Liver (tissue), 9 donors: ENCODE data around the gene ERBB4. TPM values are rescaled to one million over a fixed set of nuclear protein-coding genes. Genes with fewer than 3 reads are reported as not detected.

Source experiments
- DNase-seq: peaks from one replicate; pipeline ENCODE4 v3.0.0-alpha.2; 2017; ENCODE audit warnings: low spot score
- H3K27ac ChIP-seq, 2 donors: one replicate each; pipeline ENCODE4 v1.7.0; 2013; ENCODE audit warnings: inconsistent platforms in 2 of 2, low read length in 2 of 2, control low read depth in 1 of 2, low read depth in 1 of 2, mild to moderate bottlenecking in 1 of 2
- H3K27me3 ChIP-seq, 4 donors: one replicate each; pipeline versions ENCODE4 v1.6.1 to v1.7.0; 2013; ENCODE audit warnings: low read length in 3 of 4, inconsistent platforms in 1 of 4, mild to moderate bottlenecking in 1 of 4, moderate library complexity in 1 of 4; ENCODE audit not compliant: control insufficient read depth in 4 of 4, insufficient read depth in 4 of 4
- H3K36me3 ChIP-seq, 4 donors: one replicate each; pipeline versions ENCODE4 v1.6.1 to v1.7.0; 2013; ENCODE audit warnings: low read length in 3 of 4, mild to moderate bottlenecking in 3 of 4, low read depth in 1 of 4, moderate library complexity in 1 of 4; ENCODE audit not compliant: control insufficient read depth in 4 of 4, insufficient read depth in 3 of 4
- H3K4me1 ChIP-seq, 4 donors: one replicate each; pipeline versions ENCODE4 v1.6.1 to v1.7.0; 2013; ENCODE audit warnings: low read length in 3 of 4, mild to moderate bottlenecking in 3 of 4, moderate library complexity in 1 of 4; ENCODE audit not compliant: control insufficient read depth in 4 of 4, insufficient read depth in 4 of 4
- H3K4me3 ChIP-seq, 3 donors: one replicate each; pipeline versions ENCODE4 v1.6.1 to v1.7.0; 2013; ENCODE audit warnings: low read length in 3 of 3, control low read depth in 1 of 3, low read depth in 1 of 3, mild to moderate bottlenecking in 1 of 3
- H3K9ac ChIP-seq, 2 donors: one replicate each; pipeline ENCODE4 v1.7.0; 2013; ENCODE audit warnings: low read length in 2 of 2, mild to moderate bottlenecking in 2 of 2, moderate library complexity in 2 of 2, control low read depth in 1 of 2, low read depth in 1 of 2
- H3K9me3 ChIP-seq, 4 donors: one replicate each; pipeline versions ENCODE4 v1.6.1 to v1.7.0; 2013; ENCODE audit warnings: low read length in 3 of 4; ENCODE audit not compliant: control insufficient read depth in 4 of 4
- EGR1 ChIP-seq, 2 donors: IDR thresholded peaks; 2 replicates each; pipeline ENCODE4 v1.6.1; 2016 to 2018; ENCODE audit warnings: antibody characterized with exemption in 2 of 2, low read depth in 2 of 2
- FOXA1 ChIP-seq: IDR thresholded peaks from 2 replicates; pipeline ENCODE4 v1.6.1; 2016; ENCODE audit warnings: antibody characterized with exemption
- FOXA2 ChIP-seq: IDR thresholded peaks from 2 replicates; pipeline ENCODE4 v1.6.1; 2016; ENCODE audit warnings: antibody characterized with exemption
- GABPA ChIP-seq, 2 donors: IDR thresholded peaks in 1 of 2; conservative IDR thresholded peaks in 1 of 2; 2 replicates each; pipeline ENCODE4 v1.6.1; 2016; ENCODE audit warnings: antibody characterized with exemption in 2 of 2, mild to moderate bottlenecking in 1 of 2, moderate library complexity in 1 of 2
- HNF4A ChIP-seq, 2 donors: conservative IDR thresholded peaks; 2 replicates each; pipeline ENCODE4 v1.6.1; 2016; ENCODE audit warnings: antibody characterized with exemption in 2 of 2, mild to moderate bottlenecking in 2 of 2
- HNF4G ChIP-seq: IDR thresholded peaks from 2 replicates; pipeline ENCODE4 v1.6.1; 2016; ENCODE audit warnings: antibody characterized with exemption
- JUND ChIP-seq, 2 donors: IDR thresholded peaks; 2 replicates each; pipeline ENCODE4 v1.6.1; 2016; ENCODE audit warnings: antibody characterized with exemption in 2 of 2
- MAX ChIP-seq: IDR thresholded peaks from 2 replicates; pipeline ENCODE4 v1.6.1; 2016; ENCODE audit warnings: antibody characterized with exemption
- NR2F2 ChIP-seq: IDR thresholded peaks from 2 replicates; pipeline ENCODE4 v1.6.1; 2016; ENCODE audit warnings: antibody characterized with exemption
- RAD21 ChIP-seq, 2 donors: IDR thresholded peaks; 2 replicates each; pipeline ENCODE4 v1.6.1; 2016; ENCODE audit warnings: antibody characterized with exemption in 2 of 2, mild to moderate bottlenecking in 2 of 2
- RXRA ChIP-seq, 2 donors: IDR thresholded peaks; 2 replicates each; pipeline ENCODE4 v1.6.1; 2017 to 2018; ENCODE audit warnings: antibody characterized with exemption in 2 of 2, mild to moderate bottlenecking in 1 of 2
- SP1 ChIP-seq: IDR thresholded peaks from 2 replicates; pipeline ENCODE4 v1.6.1; 2018; ENCODE audit warnings: antibody characterized with exemption, mild to moderate bottlenecking
- TAF1 ChIP-seq: conservative IDR thresholded peaks from 2 replicates; pipeline ENCODE4 v1.6.1; 2016; ENCODE audit warnings: antibody characterized with exemption, mild to moderate bottlenecking
- YY1 ChIP-seq: IDR thresholded peaks from 2 replicates; pipeline ENCODE4 v1.6.1; 2016; ENCODE audit warnings: antibody characterized with exemption, mild to moderate bottlenecking
- ZBTB33 ChIP-seq: IDR thresholded peaks from 2 replicates; pipeline ENCODE4 v1.6.1; 2016; ENCODE audit warnings: antibody characterized with exemption
- WGBS: extraction: QIAGEN DNeasy Blood & Tissue Kit; methylation state at CpG from one replicate; pipeline ENCODE4 v1.1.7; 2013; 5-methylcytosine and 5-hydroxymethylcytosine counted together
- polyA plus RNA-seq, 2 donors: library from polyadenylated mRNA; stranded (reverse) in 1 of 2; unstranded in 1 of 2; fragments of 200-250 nt in 1 of 2; fragments of >200 nt in 1 of 2; fragmentation: Nextera tagmentation in 1 of 2; extraction: Ambion mirVana in 1 of 2; gene quantifications; one replicate each; pipeline versions ENCODE4 v1.2.1 to v1.2.3, GENCODE V29; 2013 to 2015
- total RNA-seq, 2 donors: library from RNA; depleted of rRNA; stranded (reverse); fragments of >200 nt; gene quantifications; one replicate each; pipeline ENCODE4 v1.2.3, GENCODE V29; 2014
- TF ChIP-seq, protein P1 (sequence below): IDR thresholded peaks from 2 replicates; pipeline ENCODE4 v1.6.1; 2016; ENCODE audit warnings: antibody characterized with exemption, mild to moderate bottlenecking
- TF ChIP-seq, protein P2 (sequence below): IDR thresholded peaks from 2 replicates; pipeline ENCODE4 v1.6.1; 2016; ENCODE audit warnings: antibody characterized with exemption
- TF ChIP-seq, protein P3 (sequence below): fragments of 150-350 bp; IDR thresholded peaks from 2 replicates; pipeline ENCODE4 v1.5.1; 2017; ENCODE audit warnings: improper control_type of control experiment, low read depth, low read length; ENCODE audit not compliant: missing input control
- donor health status: healthy.
- donor health status: healthy.
- donor health status: healthy.
- donor health status: healthy.
- donor health status: healthy.

Gene ERBB4
- total and polyA plus RNA-seq, 4 donors, result 0.03 to 0.42 TPM; not detected in 2

DNA sequence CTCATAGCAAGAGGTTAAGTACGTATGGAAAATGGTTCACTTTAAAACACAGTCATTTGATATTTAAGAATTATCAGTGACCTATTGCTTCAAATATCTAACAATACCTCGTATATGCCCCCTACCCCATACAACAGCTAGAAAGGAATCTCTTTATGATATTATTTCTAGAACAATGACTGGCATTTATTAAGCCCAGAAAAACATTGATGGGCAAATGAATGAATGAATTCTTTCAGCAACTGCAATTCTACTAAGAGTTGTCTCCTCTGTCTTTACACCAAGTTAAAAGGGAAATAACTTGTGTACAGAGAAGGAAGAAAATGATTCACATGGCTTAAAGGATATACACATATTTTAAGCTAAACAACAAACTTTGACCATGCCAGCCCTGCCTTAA is 384.7 kb downstream of the ERBB4 start:
- 68% methylated on average over 2 of the region's 2 CpGs for WGBS
- no peak for TF ChIP-seq NR2F2
- TF ChIP-seq HNF4G, result no peak
- TF ChIP-seq FOXA2, result no peak
- no peak for TF ChIP-seq GABPA (IDR thresholded peaks at IDR 0.05 in 1 of 2, conservative IDR thresholded peaks at IDR 0.05 in 1 of 2)
- no peak for TF ChIP-seq SP1
- no peak for TF ChIP-seq EGR1 (IDR thresholded peaks at IDR 0.05; ENCODE audit: low read depth in 2 of 2)
- TF ChIP-seq YY1, result no peak
- TF ChIP-seq FOXA1, result no peak
- TF ChIP-seq RXRA (IDR thresholded peaks at IDR 0.05), result no peak
- no peak for TF ChIP-seq TAF1
- TF ChIP-seq JUND (IDR thresholded peaks at IDR 0.05), result no peak
- TF ChIP-seq, protein P1, sequence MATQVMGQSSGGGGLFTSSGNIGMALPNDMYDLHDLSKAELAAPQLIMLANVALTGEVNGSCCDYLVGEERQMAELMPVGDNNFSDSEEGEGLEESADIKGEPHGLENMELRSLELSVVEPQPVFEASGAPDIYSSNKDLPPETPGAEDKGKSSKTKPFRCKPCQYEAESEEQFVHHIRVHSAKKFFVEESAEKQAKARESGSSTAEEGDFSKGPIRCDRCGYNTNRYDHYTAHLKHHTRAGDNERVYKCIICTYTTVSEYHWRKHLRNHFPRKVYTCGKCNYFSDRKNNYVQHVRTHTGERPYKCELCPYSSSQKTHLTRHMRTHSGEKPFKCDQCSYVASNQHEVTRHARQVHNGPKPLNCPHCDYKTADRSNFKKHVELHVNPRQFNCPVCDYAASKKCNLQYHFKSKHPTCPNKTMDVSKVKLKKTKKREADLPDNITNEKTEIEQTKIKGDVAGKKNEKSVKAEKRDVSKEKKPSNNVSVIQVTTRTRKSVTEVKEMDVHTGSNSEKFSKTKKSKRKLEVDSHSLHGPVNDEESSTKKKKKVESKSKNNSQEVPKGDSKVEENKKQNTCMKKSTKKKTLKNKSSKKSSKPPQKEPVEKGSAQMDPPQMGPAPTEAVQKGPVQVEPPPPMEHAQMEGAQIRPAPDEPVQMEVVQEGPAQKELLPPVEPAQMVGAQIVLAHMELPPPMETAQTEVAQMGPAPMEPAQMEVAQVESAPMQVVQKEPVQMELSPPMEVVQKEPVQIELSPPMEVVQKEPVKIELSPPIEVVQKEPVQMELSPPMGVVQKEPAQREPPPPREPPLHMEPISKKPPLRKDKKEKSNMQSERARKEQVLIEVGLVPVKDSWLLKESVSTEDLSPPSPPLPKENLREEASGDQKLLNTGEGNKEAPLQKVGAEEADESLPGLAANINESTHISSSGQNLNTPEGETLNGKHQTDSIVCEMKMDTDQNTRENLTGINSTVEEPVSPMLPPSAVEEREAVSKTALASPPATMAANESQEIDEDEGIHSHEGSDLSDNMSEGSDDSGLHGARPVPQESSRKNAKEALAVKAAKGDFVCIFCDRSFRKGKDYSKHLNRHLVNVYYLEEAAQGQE, result no peak
- no peak for TF ChIP-seq RAD21 (IDR thresholded peaks at IDR 0.05)
- TF ChIP-seq ZBTB33, result no peak
- TF ChIP-seq, protein P2, sequence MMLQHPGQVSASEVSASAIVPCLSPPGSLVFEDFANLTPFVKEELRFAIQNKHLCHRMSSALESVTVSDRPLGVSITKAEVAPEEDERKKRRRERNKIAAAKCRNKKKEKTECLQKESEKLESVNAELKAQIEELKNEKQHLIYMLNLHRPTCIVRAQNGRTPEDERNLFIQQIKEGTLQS, result no peak
- TF ChIP-seq, protein P3, sequence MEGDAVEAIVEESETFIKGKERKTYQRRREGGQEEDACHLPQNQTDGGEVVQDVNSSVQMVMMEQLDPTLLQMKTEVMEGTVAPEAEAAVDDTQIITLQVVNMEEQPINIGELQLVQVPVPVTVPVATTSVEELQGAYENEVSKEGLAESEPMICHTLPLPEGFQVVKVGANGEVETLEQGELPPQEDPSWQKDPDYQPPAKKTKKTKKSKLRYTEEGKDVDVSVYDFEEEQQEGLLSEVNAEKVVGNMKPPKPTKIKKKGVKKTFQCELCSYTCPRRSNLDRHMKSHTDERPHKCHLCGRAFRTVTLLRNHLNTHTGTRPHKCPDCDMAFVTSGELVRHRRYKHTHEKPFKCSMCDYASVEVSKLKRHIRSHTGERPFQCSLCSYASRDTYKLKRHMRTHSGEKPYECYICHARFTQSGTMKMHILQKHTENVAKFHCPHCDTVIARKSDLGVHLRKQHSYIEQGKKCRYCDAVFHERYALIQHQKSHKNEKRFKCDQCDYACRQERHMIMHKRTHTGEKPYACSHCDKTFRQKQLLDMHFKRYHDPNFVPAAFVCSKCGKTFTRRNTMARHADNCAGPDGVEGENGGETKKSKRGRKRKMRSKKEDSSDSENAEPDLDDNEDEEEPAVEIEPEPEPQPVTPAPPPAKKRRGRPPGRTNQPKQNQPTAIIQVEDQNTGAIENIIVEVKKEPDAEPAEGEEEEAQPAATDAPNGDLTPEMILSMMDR, result no peak
- no peak for TF ChIP-seq MAX
- TF ChIP-seq HNF4A (conservative IDR thresholded peaks at IDR 0.05), result no peak

More for the DNA sequence above, 384.7 kb downstream of the ERBB4 start:
- H3K36me3 ChIP-seq, result no peaks in the 10 kb centered on the region
- H3K27ac ChIP-seq, result no peak overlapping the region
- no peak overlapping the region for H3K4me3 ChIP-seq
- H3K27me3 ChIP-seq, result no peaks in the 10 kb centered on the region
- no peaks in the 10 kb centered on the region for H3K9me3 ChIP-seq
- no peaks in the 10 kb centered on the region for H3K4me1 ChIP-seq
- no peak for DNase-seq
- no peak overlapping the region for H3K9ac ChIP-seq
